T-helper 1 cell treated with Interleukin-12 subunit alpha and Interleukin-12 subunit beta and Interleukin-4 antibody, amounts not matched to agents 30 ng/mL and 1 ng/mL, for 36 hours (primary cell): ENCODE measurements around the gene KCTD16. TPM values are rescaled to one million over a fixed set of nuclear protein-coding genes. Genes with fewer than 3 reads are reported as not detected.

Source experiments
- intact Hi-C: fragments of 100-400 bp; cut with micrococcal nuclease; formaldehyde crosslinking; loops from one replicate; pipeline ENCODE4 v1.15.1; 2024
- total RNA-seq: library from RNA; stranded (reverse); gene quantifications from 2 replicates; pipeline ENCODE4 v1.2.3, GENCODE V29; 2022

Gene KCTD16
- total RNA-seq, 1 donor from 2014 or later: not detected

- intact Hi-C loops: no loop called here
Observed at GRCh38 chr5:144438237-144438636, 267.6 kb downstream of the KCTD16 start.

- intact Hi-C loops: no loop called here
Observed at GRCh38 chr5:144448457-144448856, 277.8 kb downstream of the KCTD16 start.

GRCh38 chr5:144451187-144451973 lies 280.7 kb downstream of the KCTD16 start:
- intact Hi-C loops: loop anchor here (10.0 kb wide), 1 partner anchor 1163 kb away; no protein-coding TSS in a partner anchor

GRCh38 chr5:144453753-144454152 lies 283.1 kb downstream of the KCTD16 start:
- intact Hi-C loops: loop anchor here (10.0 kb wide), 1 partner anchor 1161 kb away; no protein-coding TSS in a partner anchor

GRCh38 chr5:144457160-144457559 lies 286.5 kb downstream of the KCTD16 start:
- intact Hi-C loops: loop anchor here (10.0 kb wide), 1 partner anchor 1158 kb away; no protein-coding TSS in a partner anchor

- intact Hi-C loops: loop anchor here (10.0 kb wide), 1 partner anchor 1157 kb away; no protein-coding TSS in a partner anchor
Observed at GRCh38 chr5:144458216-144458615, 287.5 kb downstream of the KCTD16 start.

GRCh38 chr5:144460600-144460999 lies 289.9 kb downstream of the KCTD16 start:
- intact Hi-C loops: no loop called here

- intact Hi-C loops: no loop called here
Observed at GRCh38 chr5:144462577-144462976, 291.9 kb downstream of the KCTD16 start.

- intact Hi-C loops: no loop called here
Observed at GRCh38 chr5:144463481-144464223, 293.0 kb downstream of the KCTD16 start.

- intact Hi-C loops: no loop called here
Observed at GRCh38 chr5:144464306-144464705, 293.6 kb downstream of the KCTD16 start.

GRCh38 chr5:144465441-144465840 lies 294.8 kb downstream of the KCTD16 start:
- intact Hi-C loops: no loop called here

- intact Hi-C loops: no loop called here
Observed at GRCh38 chr5:144467792-144468191, 297.1 kb downstream of the KCTD16 start.

- intact Hi-C loops: no loop called here
Observed at GRCh38 chr5:144468571-144468970, 297.9 kb downstream of the KCTD16 start.

GRCh38 chr5:144469106-144469505 lies 298.4 kb downstream of the KCTD16 start:
- intact Hi-C loops: no loop called here

- intact Hi-C loops: no loop called here
Observed at GRCh38 chr5:144472221-144472620, 301.5 kb downstream of the KCTD16 start.

GRCh38 chr5:144473650-144474049 lies 303.0 kb downstream of the KCTD16 start:
- intact Hi-C loops: no loop called here

GRCh38 chr5:144478565-144478964 lies 307.9 kb downstream of the KCTD16 start:
- intact Hi-C loops: no loop called here

GRCh38 chr5:144481861-144482260 lies 311.2 kb downstream of the KCTD16 start:
- intact Hi-C loops: no loop called here

- intact Hi-C loops: no loop called here
Observed at GRCh38 chr5:144484124-144484897, 313.6 kb downstream of the KCTD16 start.

- intact Hi-C loops: no loop called here
Observed at GRCh38 chr5:144485540-144485939, 314.9 kb downstream of the KCTD16 start.

- intact Hi-C loops: no loop called here
Observed at GRCh38 chr5:144487207-144487606, 316.5 kb downstream of the KCTD16 start.

- intact Hi-C loops: no loop called here
Observed at GRCh38 chr5:144487761-144488160, 317.1 kb downstream of the KCTD16 start.
